HFFc6 (cell line): ENCODE data around the gene PTPRD. TPM values are rescaled to one million over a fixed set of nuclear protein-coding genes. Genes with fewer than 3 reads are reported as not detected.

ENCODE experiments used
- DNase-seq: peaks from one replicate; pipeline ENCODE4 v3.0.0-alpha.2; 2018
- H3K27ac Mint-ChIP-seq: 2 replicates; pipeline ENCODE4 v1.8.0; 2020; ENCODE audit warnings: mild to moderate bottlenecking, mixed read lengths
- H3K27me3 Mint-ChIP-seq: 2 replicates; pipeline ENCODE4 v1.8.0; 2021; ENCODE audit warnings: mild to moderate bottlenecking, moderate library complexity, mixed read lengths; ENCODE audit not compliant: insufficient read depth
- H3K36me3 Mint-ChIP-seq: 2 replicates; pipeline ENCODE4 v1.8.0; 2021; ENCODE audit warnings: low read depth, mixed read lengths
- H3K4me1 Mint-ChIP-seq: 2 replicates; pipeline ENCODE4 v1.8.0; 2020; ENCODE audit warnings: low read depth, mixed read lengths
- H3K4me3 Mint-ChIP-seq: 2 replicates; pipeline ENCODE4 v1.8.0; 2020; ENCODE audit warnings: mild to moderate bottlenecking, moderate library complexity, mixed read lengths
- H3K9me3 Mint-ChIP-seq: 2 replicates; pipeline ENCODE4 v1.8.0; 2020; ENCODE audit warnings: mild to moderate bottlenecking, mixed read lengths
- CTCF ChIP-seq: fragments of 200-600 bp; sonication (generic); IDR thresholded peaks from 2 replicates; pipeline ENCODE4 v1.5.0; 2021; ENCODE audit warnings: antibody characterized with exemption, mild to moderate bottlenecking
- total RNA-seq, 6 experiments: library from RNA; stranded (reverse); fragmentation: NEBNext Ultra II Directional; extraction: Animal tissue kit (Norgen Biotek cat#: 25700); gene quantifications; 2 replicates in 1 of 6; 3 replicates in 5 of 6; pipeline ENCODE4 v1.2.3, GENCODE V29; 2021

The PTPRD gene
- total RNA-seq, 6 experiments from 2014 or later: not detected

- Mint-ChIP-seq H3K4me3 (no peak overlapping the region), H3K9me3 (0 out of 2 replicates have a peak, but pooled peaks cover 5% of the 10 kb centered on the region), H3K36me3 (no peaks in the 10 kb centered on the region), H3K27ac (no peak overlapping the region), H3K27me3 (no peaks in the 10 kb centered on the region), H3K4me1 (no peaks in the 10 kb centered on the region)
- no peak for TF ChIP-seq CTCF
- no peak for DNase-seq
Measured at GRCh38 chr9:10015755-10016154, 597.0 kb downstream of the PTPRD start.

GRCh38 chr9:10014889-10015288 is 597.9 kb downstream of the PTPRD start:
- Mint-ChIP-seq H3K4me1 (no peaks in the 10 kb centered on the region), H3K27me3 (no peaks in the 10 kb centered on the region), H3K4me3 (no peak overlapping the region), H3K36me3 (no peaks in the 10 kb centered on the region), H3K9me3 (0 out of 2 replicates have a peak, but pooled peaks cover 5% of the 10 kb centered on the region), H3K27ac (no peak overlapping the region)
- no peak for DNase-seq
- no peak for TF ChIP-seq CTCF

GRCh38 chr9:10009401-10009800 is 603.4 kb downstream of the PTPRD start:
- Mint-ChIP-seq H3K36me3 (no peaks in the 10 kb centered on the region), H3K4me1 (no peaks in the 10 kb centered on the region), H3K4me3 (no peak overlapping the region), H3K27me3 (no peaks in the 10 kb centered on the region; the same call in 1 of the 2 replicates), H3K9me3 (no peaks in the 10 kb centered on the region), H3K27ac (no peak overlapping the region)
- no peak for TF ChIP-seq CTCF
- no peak for DNase-seq

- Mint-ChIP-seq H3K9me3 (no peaks in the 10 kb centered on the region), H3K4me3 (no peak overlapping the region), H3K36me3 (no peaks in the 10 kb centered on the region), H3K4me1 (no peaks in the 10 kb centered on the region), H3K27me3 (no peaks in the 10 kb centered on the region; the same call in 1 of the 2 replicates), H3K27ac (no peak overlapping the region)
- DNase-seq: no peak
- no peak for TF ChIP-seq CTCF
Measured at GRCh38 chr9:10008101-10008799, 604.6 kb downstream of the PTPRD start.

- TF ChIP-seq CTCF: no peak
- H3K27me3 Mint-ChIP-seq: no peaks in the 10 kb centered on the region; the same call in 1 of the 2 replicates
- H3K4me3 Mint-ChIP-seq: no peak overlapping the region
- no peaks in the 10 kb centered on the region for H3K4me1 Mint-ChIP-seq
- DNase-seq: no peak
- no peaks in the 10 kb centered on the region for H3K36me3 Mint-ChIP-seq
- H3K27ac Mint-ChIP-seq: no peak overlapping the region
- H3K9me3 Mint-ChIP-seq: no peaks in the 10 kb centered on the region
Measured at GRCh38 chr9:10007356-10007755, 605.4 kb downstream of the PTPRD start.
